HepG2 (cell line): Measurements from ENCODE around the gene UBAP2L. TPM values are rescaled to one million over a fixed set of nuclear protein-coding genes. Genes with fewer than 3 reads are reported as not detected.
A peak's percentile ranks its signal among the peaks of the same experiment; 100 is the strongest.

Source experiments
- ATF4 ChIP-seq, 2 experiments: fragments of 450-650 bp in 1 of 2; sonication (generic) in 1 of 2; formaldehyde crosslinking; IDR thresholded peaks; 2 replicates each; pipeline versions ENCODE4 v1.5.0 to v1.8.0; 2020 to 2022; ENCODE audit warnings: mild to moderate bottlenecking in 1 of 2, missing genetic modification reagents in 1 of 2
- FOXM1 ChIP-seq: sonication (generic); formaldehyde crosslinking; IDR thresholded peaks from 2 replicates; pipeline ENCODE4 v1.5.0; 2020; ENCODE audit warnings: missing genetic modification reagents
- IRF2 ChIP-seq: IDR thresholded peaks from 2 replicates; pipeline ENCODE4 v1.6.1; 2018; ENCODE audit warnings: missing genetic modification reagents, missing compliant biosample characterization
- NFIB ChIP-seq: sonication (generic); formaldehyde crosslinking; IDR thresholded peaks from 2 replicates; pipeline ENCODE4 v1.9.0; 2021; ENCODE audit warnings: missing genetic modification reagents, mild to moderate bottlenecking, borderline replicate concordance
- NR2F6 ChIP-seq, 2 experiments: IDR thresholded peaks; 2 replicates each; pipeline ENCODE4 v1.6.1; 2016; ENCODE audit warnings: antibody characterized with exemption in 1 of 2, mild to moderate bottlenecking in 1 of 2
- PAWR ChIP-seq: sonication (generic); formaldehyde crosslinking; IDR thresholded peaks from 2 replicates; pipeline ENCODE4 v1.4.0; 2020; ENCODE audit warnings: missing genetic modification reagents, mild to moderate bottlenecking, borderline replicate concordance
- TCF12 ChIP-seq, 2 experiments: fragments of 450-650 bp in 1 of 2; sonication (generic) in 1 of 2; formaldehyde crosslinking in 1 of 2; IDR thresholded peaks; 2 replicates each; pipeline versions ENCODE4 v1.6.1 to v1.8.0; 2017 to 2022; ENCODE audit warnings: antibody characterized with exemption in 1 of 2, mild to moderate bottlenecking in 1 of 2, missing genetic modification reagents in 1 of 2, moderate library complexity in 1 of 2
- ZBTB34 ChIP-seq: sonication (generic); formaldehyde crosslinking; IDR thresholded peaks from 2 replicates; pipeline ENCODE4 v1.8.0; 2022; ENCODE audit warnings: mild to moderate bottlenecking, missing genetic modification reagents
- ZBTB42 ChIP-seq: sonication (generic); formaldehyde crosslinking; IDR thresholded peaks from 2 replicates; pipeline ENCODE4 v1.5.0; 2020; ENCODE audit warnings: mild to moderate bottlenecking, missing genetic modification reagents
- ZNF18 ChIP-seq: sonication (generic); formaldehyde crosslinking; IDR thresholded peaks from 2 replicates; pipeline ENCODE4 v1.8.0; 2022; ENCODE audit warnings: mild to moderate bottlenecking, missing genetic modification reagents; ENCODE audit not compliant: insufficient replicate concordance
- ZNF569 ChIP-seq: sonication (generic); formaldehyde crosslinking; IDR thresholded peaks from 2 replicates; pipeline ENCODE4 v1.5.0; 2020; ENCODE audit warnings: mild to moderate bottlenecking, missing genetic modification reagents, moderate library complexity, borderline replicate concordance
- ZNF570 ChIP-seq: sonication (generic); formaldehyde crosslinking; IDR thresholded peaks from 2 replicates; pipeline ENCODE4 v1.4.0; 2020; ENCODE audit warnings: mild to moderate bottlenecking, missing genetic modification reagents, borderline replicate concordance
- ZNF776 ChIP-seq: sonication (generic); formaldehyde crosslinking; IDR thresholded peaks from 2 replicates; pipeline ENCODE4 v1.4.0; 2020; ENCODE audit warnings: mild to moderate bottlenecking, missing genetic modification reagents
- polyA plus RNA-seq, 8 experiments: library from polyadenylated mRNA; depleted of rRNA in 3 of 8; stranded (reverse) in 7 of 8; unstranded in 1 of 8; fragments of >200 nt; fragmentation: Illumina TruSeq in 4 of 8; extraction: Trizol in 4 of 8; gene quantifications; 2 replicates each; pipeline versions ENCODE4 v1.2.1 to v1.2.3, GENCODE V29; 2011 to 2016; ENCODE audit warnings: low read depth in 4 of 8, missing spikeins in 1 of 8, mixed read lengths in 1 of 8; ENCODE audit not compliant: insufficient read depth in 1 of 8
- total RNA-seq, 5 experiments: library from RNA; depleted of rRNA; stranded (reverse); fragments of >200 nt; fragmentation: Illumina TruSeq; extraction: Trizol; gene quantifications; 2 replicates each; pipeline ENCODE4 v1.2.3, GENCODE V29; 2016; ENCODE audit warnings: low read depth in 1 of 5
- TF ChIP-seq, protein P1 (sequence below): sonication (generic); formaldehyde crosslinking; IDR thresholded peaks from 2 replicates; pipeline ENCODE4 v1.8.1; 2023; ENCODE audit warnings: mild to moderate bottlenecking, missing genetic modification reagents
- TF ChIP-seq, protein P2 (sequence below): IDR thresholded peaks from 2 replicates; pipeline ENCODE4 v1.6.1; 2016; ENCODE audit warnings: control low read depth
- TF ChIP-seq, protein P3 (sequence below): sonication (generic); formaldehyde crosslinking; IDR thresholded peaks from 2 replicates; pipeline ENCODE4 v1.4.0; 2020; ENCODE audit warnings: missing genetic modification reagents, borderline replicate concordance

Gene UBAP2L
- total and polyA plus RNA-seq, 2 of the 13 experiments (the other 11 are each of a cell fraction or from before 2014, with no cell fraction given): 74.2 to 159 TPM

- TF ChIP-seq ATF4 (CRISPR knock-in tag; IDR thresholded peaks at IDR 0.05): peak in 1 of 2 experiments; percentile 65; a peak in 2 of 4 replicates
- TF ChIP-seq, protein P1, sequence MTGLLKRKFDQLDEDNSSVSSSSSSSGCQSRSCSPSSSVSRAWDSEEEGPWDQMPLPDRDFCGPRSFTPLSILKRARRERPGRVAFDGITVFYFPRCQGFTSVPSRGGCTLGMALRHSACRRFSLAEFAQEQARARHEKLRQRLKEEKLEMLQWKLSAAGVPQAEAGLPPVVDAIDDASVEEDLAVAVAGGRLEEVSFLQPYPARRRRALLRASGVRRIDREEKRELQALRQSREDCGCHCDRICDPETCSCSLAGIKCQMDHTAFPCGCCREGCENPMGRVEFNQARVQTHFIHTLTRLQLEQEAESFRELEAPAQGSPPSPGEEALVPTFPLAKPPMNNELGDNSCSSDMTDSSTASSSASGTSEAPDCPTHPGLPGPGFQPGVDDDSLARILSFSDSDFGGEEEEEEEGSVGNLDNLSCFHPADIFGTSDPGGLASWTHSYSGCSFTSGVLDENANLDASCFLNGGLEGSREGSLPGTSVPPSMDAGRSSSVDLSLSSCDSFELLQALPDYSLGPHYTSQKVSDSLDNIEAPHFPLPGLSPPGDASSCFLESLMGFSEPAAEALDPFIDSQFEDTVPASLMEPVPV (CRISPR knock-in tag): peak; percentile 80; the same call in 1 of the 2 replicates
- no peak for TF ChIP-seq TCF12 (IDR thresholded peaks at IDR 0.05)
- peak; percentile 46; the same call in 1 of the 2 replicates for TF ChIP-seq TCF12 (CRISPR knock-in tag; IDR thresholded peaks at IDR 0.05)
- TF ChIP-seq, protein P2, sequence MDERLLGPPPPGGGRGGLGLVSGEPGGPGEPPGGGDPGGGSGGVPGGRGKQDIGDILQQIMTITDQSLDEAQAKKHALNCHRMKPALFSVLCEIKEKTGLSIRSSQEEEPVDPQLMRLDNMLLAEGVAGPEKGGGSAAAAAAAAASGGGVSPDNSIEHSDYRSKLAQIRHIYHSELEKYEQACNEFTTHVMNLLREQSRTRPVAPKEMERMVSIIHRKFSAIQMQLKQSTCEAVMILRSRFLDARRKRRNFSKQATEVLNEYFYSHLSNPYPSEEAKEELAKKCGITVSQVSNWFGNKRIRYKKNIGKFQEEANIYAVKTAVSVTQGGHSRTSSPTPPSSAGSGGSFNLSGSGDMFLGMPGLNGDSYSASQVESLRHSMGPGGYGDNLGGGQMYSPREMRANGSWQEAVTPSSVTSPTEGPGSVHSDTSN (CRISPR knock-in tag): no peak
- no peak for TF ChIP-seq ZBTB42
- no peak for TF ChIP-seq ZNF569 (CRISPR knock-in tag)
- TF ChIP-seq NR2F6 (IDR thresholded peaks at IDR 0.05): peak; percentile 70
- TF ChIP-seq NR2F6 (CRISPR knock-in tag; IDR thresholded peaks at IDR 0.05): peak; percentile 75
- TF ChIP-seq, protein P3, sequence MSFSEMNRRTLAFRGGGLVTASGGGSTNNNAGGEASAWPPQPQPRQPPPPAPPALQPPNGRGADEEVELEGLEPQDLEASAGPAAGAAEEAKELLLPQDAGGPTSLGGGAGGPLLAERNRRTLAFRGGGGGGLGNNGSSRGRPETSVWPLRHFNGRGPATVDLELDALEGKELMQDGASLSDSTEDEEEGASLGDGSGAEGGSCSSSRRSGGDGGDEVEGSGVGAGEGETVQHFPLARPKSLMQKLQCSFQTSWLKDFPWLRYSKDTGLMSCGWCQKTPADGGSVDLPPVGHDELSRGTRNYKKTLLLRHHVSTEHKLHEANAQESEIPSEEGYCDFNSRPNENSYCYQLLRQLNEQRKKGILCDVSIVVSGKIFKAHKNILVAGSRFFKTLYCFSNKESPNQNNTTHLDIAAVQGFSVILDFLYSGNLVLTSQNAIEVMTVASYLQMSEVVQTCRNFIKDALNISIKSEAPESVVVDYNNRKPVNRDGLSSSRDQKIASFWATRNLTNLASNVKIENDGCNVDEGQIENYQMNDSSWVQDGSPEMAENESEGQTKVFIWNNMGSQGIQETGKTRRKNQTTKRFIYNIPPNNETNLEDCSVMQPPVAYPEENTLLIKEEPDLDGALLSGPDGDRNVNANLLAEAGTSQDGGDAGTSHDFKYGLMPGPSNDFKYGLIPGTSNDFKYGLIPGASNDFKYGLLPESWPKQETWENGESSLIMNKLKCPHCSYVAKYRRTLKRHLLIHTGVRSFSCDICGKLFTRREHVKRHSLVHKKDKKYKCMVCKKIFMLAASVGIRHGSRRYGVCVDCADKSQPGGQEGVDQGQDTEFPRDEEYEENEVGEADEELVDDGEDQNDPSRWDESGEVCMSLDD (CRISPR knock-in tag): no peak
- TF ChIP-seq FOXM1 (CRISPR knock-in tag): no peak
- TF ChIP-seq ZNF18: no peak
- TF ChIP-seq IRF2 (CRISPR knock-in tag): peak; percentile 93
- no peak for TF ChIP-seq NFIB (CRISPR knock-in tag)
- peak; percentile 83 for TF ChIP-seq ZNF776 (CRISPR knock-in tag)
- no peak for TF ChIP-seq ZNF570 (CRISPR knock-in tag)
- no peak for TF ChIP-seq PAWR (CRISPR knock-in tag)
- TF ChIP-seq ZBTB34 (CRISPR knock-in tag): peak; percentile 49; the same call in 1 of the 2 replicates
Observed at GRCh38 chr1:154183046-154183915, 37.5 kb upstream of the UBAP2L start (continued).
